HUES64 (cell line): ENCODE measurements around the gene INPP4B.

Experiments
- H3K27ac ChIP-seq: 2 replicates; pipeline ENCODE4 v1.7.0; 2013; ENCODE audit warnings: low read depth, low read length, inconsistent platforms
- H3K27me3 ChIP-seq: 2 replicates; pipeline ENCODE4 v1.6.1; 2013; ENCODE audit warnings: mild to moderate bottlenecking, low read length; ENCODE audit not compliant: insufficient read depth
- H3K36me3 ChIP-seq: 2 replicates; pipeline ENCODE4 v1.6.1; 2013; ENCODE audit warnings: mild to moderate bottlenecking, low read length; ENCODE audit not compliant: insufficient read depth
- H3K4me1 ChIP-seq: 2 replicates; pipeline ENCODE4 v1.6.1; 2013; ENCODE audit warnings: mild to moderate bottlenecking, low read length, moderate library complexity; ENCODE audit not compliant: insufficient read depth
- H3K4me3 ChIP-seq: 2 replicates; pipeline ENCODE4 v1.5.1; 2013; ENCODE audit warnings: mild to moderate bottlenecking, low read length, moderate library complexity
- H3K9ac ChIP-seq: 2 replicates; pipeline ENCODE4 v1.6.1; 2013; ENCODE audit warnings: mild to moderate bottlenecking, low read depth, low read length
- H3K9me3 ChIP-seq: 2 replicates; pipeline ENCODE4 v1.6.1; 2013; ENCODE audit warnings: low read depth, low read length; ENCODE audit not compliant: insufficient read depth
- WGBS: fragments of 150-250, 120-280 bp; methylation state at CpG from one replicate; pipeline ENCODE4 v1.1.7; 2013; ENCODE audit warnings: missing lambda C conversion rate; 5-methylcytosine and 5-hydroxymethylcytosine counted together

Gene INPP4B

GRCh38 chr4:142034101-142034500 lies 812.0 kb downstream of the INPP4B start:
- no peaks in the 10 kb centered on the region for H3K4me1 ChIP-seq
- H3K27me3 ChIP-seq = no peaks in the 10 kb centered on the region
- no peak overlapping the region for H3K9ac ChIP-seq
- H3K9me3 ChIP-seq = no peaks in the 10 kb centered on the region
- 93% methylated on average over 3 of the region's 3 CpGs for WGBS
- H3K36me3 ChIP-seq = no peaks in the 10 kb centered on the region
- no peak overlapping the region for H3K4me3 ChIP-seq
- H3K27ac ChIP-seq = no peak overlapping the region

- H3K4me1 ChIP-seq = peaks cover 12% of the 10 kb centered on the region; the same call in 1 of the 2 replicates
- no peaks in the 10 kb centered on the region for H3K9me3 ChIP-seq
- no peak overlapping the region for H3K9ac ChIP-seq
- 95% methylated on average over 4 of the region's 4 CpGs for WGBS
- H3K4me3 ChIP-seq = no peak overlapping the region
- no peaks in the 10 kb centered on the region for H3K36me3 ChIP-seq
- no peak overlapping the region for H3K27ac ChIP-seq
- H3K27me3 ChIP-seq = no peaks in the 10 kb centered on the region
Observed at GRCh38 chr4:142030010-142030409, 816.1 kb downstream of the INPP4B start.

- no peak overlapping the region for H3K9ac ChIP-seq
Observed at GRCh38 chr4:142021761-142022160, 824.3 kb downstream of the INPP4B start.

GRCh38 chr4:142021181-142021580 lies 824.9 kb downstream of the INPP4B start:
- H3K36me3 ChIP-seq = no peaks in the 10 kb centered on the region
- no peak overlapping the region for H3K9ac ChIP-seq
- H3K4me3 ChIP-seq = no peak overlapping the region
- H3K9me3 ChIP-seq = no peaks in the 10 kb centered on the region
- no peaks in the 10 kb centered on the region for H3K27me3 ChIP-seq
- H3K27ac ChIP-seq = no peak overlapping the region
- no CpG with 5 or more reads among the region's 1 CpG for WGBS
- H3K4me1 ChIP-seq = no peaks in the 10 kb centered on the region

More at GRCh38 chr4:142021761-142022160, 824.3 kb downstream of the INPP4B start:
- no peaks in the 10 kb centered on the region for H3K4me1 ChIP-seq
- H3K4me3 ChIP-seq = no peak overlapping the region
- no peaks in the 10 kb centered on the region for H3K27me3 ChIP-seq
- WGBS = 94% methylated on average over 2 of the region's 2 CpGs
- H3K9me3 ChIP-seq = no peaks in the 10 kb centered on the region
- no peaks in the 10 kb centered on the region for H3K36me3 ChIP-seq
- no peak overlapping the region for H3K27ac ChIP-seq

GRCh38 chr4:142016031-142016430 lies 830.1 kb downstream of the INPP4B start:
- Histone ChIP-seq H3K27ac (no peak overlapping the region), H3K4me3 (no peak overlapping the region), H3K9ac (no peak overlapping the region), H3K4me1 (no peaks in the 10 kb centered on the region), H3K36me3 (no peaks in the 10 kb centered on the region), H3K27me3 (no peaks in the 10 kb centered on the region), H3K9me3 (no peaks in the 10 kb centered on the region)

- H3K4me3 ChIP-seq = no peak overlapping the region
- no peaks in the 10 kb centered on the region for H3K27me3 ChIP-seq
- H3K9me3 ChIP-seq = peaks cover 6% of the 10 kb centered on the region; the same call in 1 of the 2 replicates
- no peak overlapping the region for H3K9ac ChIP-seq
- WGBS = 87% methylated on average over 2 of the region's 2 CpGs
- no peaks in the 10 kb centered on the region for H3K4me1 ChIP-seq
- H3K27ac ChIP-seq = no peak overlapping the region
- no peaks in the 10 kb centered on the region for H3K36me3 ChIP-seq
Observed at GRCh38 chr4:142009751-142010150, 836.4 kb downstream of the INPP4B start.

- Histone ChIP-seq H3K27me3 (no peaks in the 10 kb centered on the region), H3K9me3 (peaks cover 8% of the 10 kb centered on the region; the same call in 1 of the 2 replicates), H3K27ac (no peak overlapping the region), H3K36me3 (no peaks in the 10 kb centered on the region), H3K9ac (no peak overlapping the region), H3K4me1 (no peaks in the 10 kb centered on the region), H3K4me3 (no peak overlapping the region)
- no CpG with 5 or more reads among the region's 1 CpG for WGBS
Observed at GRCh38 chr4:142005519-142005918, 840.6 kb downstream of the INPP4B start.

- 87% methylated on average over 3 of the region's 5 CpGs for WGBS
- no peak overlapping the region for H3K27ac ChIP-seq
- H3K9ac ChIP-seq = no peak overlapping the region
Observed at GRCh38 chr4:141999446-142000143, 846.5 kb downstream of the INPP4B start.

GRCh38 chr4:141995056-141995455 lies 851.0 kb downstream of the INPP4B start:
- Histone ChIP-seq H3K9ac (no peak overlapping the region), H3K4me3 (no peak overlapping the region), H3K27me3 (no peaks in the 10 kb centered on the region), H3K9me3 (peaks cover 47% of the 10 kb centered on the region), H3K27ac (no peak overlapping the region), H3K36me3 (no peaks in the 10 kb centered on the region), H3K4me1 (no peaks in the 10 kb centered on the region)
- WGBS = 79% methylated on average over 1 of the region's 1 CpG

More at GRCh38 chr4:141999446-142000143, 846.5 kb downstream of the INPP4B start:
- no peaks in the 10 kb centered on the region for H3K36me3 ChIP-seq
- H3K4me3 ChIP-seq = no peak overlapping the region
- no peaks in the 10 kb centered on the region for H3K27me3 ChIP-seq
- no peaks in the 10 kb centered on the region for H3K4me1 ChIP-seq
- peaks cover 36% of the 10 kb centered on the region for H3K9me3 ChIP-seq

- 90% methylated on average over 3 of the region's 3 CpGs for WGBS
- no peak overlapping the region for H3K27ac ChIP-seq
- H3K4me3 ChIP-seq = no peak overlapping the region
- H3K27me3 ChIP-seq = no peaks in the 10 kb centered on the region
- no peaks in the 10 kb centered on the region for H3K36me3 ChIP-seq
- H3K9me3 ChIP-seq = peaks cover 17% of the 10 kb centered on the region
- H3K4me1 ChIP-seq = no peaks in the 10 kb centered on the region
- no peak overlapping the region for H3K9ac ChIP-seq
Observed at GRCh38 chr4:141977433-141977832, 868.7 kb downstream of the INPP4B start.
